GM19023 (cell line): Measurements from ENCODE around the gene GLB1L.

Experiments used
- ATAC-seq: cut with Tn5 transposase; IDR thresholded peaks from one replicate; pipeline ENCODE4 v1.9.1; 2021; ENCODE audit warnings: mild to moderate bottlenecking, moderate library complexity; ENCODE audit not compliant: unreplicated experiment

GLB1L gene

DNA sequence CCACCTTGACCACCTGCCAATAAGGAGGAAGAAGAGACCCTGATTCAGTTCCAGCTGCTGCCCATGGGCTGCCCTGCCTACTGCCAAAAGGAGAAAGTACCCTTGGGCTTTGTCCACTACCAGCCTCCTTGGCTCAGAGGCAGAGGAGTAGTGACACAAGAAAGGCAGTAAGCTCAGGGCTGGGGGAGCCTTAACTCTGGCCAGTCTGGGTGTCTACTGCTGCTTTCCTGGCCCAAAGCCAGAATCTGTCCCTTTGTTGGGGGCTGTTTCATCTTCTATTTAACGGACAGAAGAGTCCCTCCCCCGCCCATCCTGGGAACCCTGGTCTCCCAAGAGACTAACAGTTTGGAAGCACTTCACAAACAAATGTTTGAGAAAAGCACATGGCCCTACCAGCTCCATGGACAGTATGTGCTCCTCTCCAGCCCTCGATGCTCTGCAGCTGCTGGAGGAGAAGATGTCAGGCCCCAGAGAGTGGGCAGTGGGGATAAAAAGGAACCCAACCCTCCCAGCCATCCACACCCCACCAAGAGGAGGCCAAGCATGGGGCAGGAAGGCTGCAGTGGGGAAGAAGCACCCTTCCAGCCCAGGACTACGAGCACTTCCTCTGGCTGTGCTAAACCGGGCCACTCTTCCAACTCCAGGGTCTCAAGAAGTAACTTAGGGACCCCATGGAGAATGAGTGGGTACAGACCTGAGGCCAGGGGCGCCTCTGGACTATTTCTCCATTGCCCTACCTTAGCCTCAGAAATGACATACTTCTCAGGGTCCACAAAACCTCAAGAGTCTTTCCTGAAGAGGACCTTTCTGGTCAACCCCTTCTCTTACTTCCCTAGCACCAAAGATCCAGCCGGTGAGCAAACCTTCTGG is 17.0 kb downstream of the GLB1L start:
- no peak for ATAC-seq

DNA sequence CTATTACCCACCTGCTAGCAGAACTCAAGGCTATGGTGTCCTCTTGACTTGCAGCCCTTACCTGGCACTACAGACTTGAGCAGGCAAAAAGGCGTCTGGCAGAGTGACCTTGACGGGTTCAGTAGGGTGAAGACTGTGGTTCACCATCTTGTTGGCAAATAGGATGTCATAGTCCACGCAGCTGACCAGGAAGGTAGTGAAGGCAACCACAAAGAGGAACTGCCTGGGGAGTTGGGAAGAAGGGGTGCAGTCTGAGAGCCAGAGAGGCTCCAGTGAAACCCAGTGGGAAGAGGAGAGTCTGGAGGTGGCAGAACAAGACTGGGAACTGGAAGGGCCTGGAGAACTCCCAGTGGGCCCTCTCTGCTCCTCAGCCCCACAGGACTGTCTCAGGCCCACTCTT is 19.9 kb downstream of the GLB1L start:
- no peak for ATAC-seq

GRCh38 chr2:219223831-219224610 is 21.2 kb downstream of the GLB1L start:
- ATAC-seq, result no peak

- no peak for ATAC-seq
Measured at GRCh38 chr2:219221957-219222518, 23.2 kb downstream of the GLB1L start.

DNA sequence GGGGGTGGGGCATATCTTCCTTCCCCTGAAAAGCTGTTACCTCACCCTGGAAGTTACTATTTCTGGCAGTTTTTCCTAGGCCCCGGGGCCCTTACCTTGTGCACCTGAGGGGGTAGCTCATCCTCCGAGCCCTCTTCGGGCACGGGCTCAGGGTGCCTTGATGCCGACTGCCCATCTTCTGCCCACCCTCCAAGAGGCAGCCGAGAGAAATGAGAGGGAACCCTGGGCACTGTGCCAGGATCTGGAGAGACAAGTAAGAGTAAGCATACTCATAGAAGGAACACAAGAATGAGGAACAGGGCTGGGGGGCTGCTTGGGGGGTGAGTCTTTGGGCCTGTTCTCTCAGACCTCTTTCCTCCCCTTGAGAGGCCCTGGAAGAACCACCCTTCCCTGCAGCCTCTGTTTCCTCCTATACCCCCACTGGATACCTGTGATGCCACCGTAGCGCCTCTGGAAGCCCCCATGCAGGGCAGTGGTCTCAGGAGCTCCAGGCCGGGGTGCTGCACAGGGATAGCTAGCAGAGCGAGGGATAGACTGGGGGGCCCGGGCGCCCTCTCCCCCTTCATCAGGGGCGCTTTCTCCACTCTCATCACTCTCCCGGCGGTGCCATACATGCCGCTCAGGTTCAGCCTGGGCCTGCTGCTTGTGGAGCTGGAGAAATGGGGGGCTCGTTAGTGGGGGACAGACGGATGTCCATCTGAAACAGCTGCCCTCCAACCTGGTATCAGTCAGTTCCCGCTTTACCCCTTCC is 24.4 kb downstream of the GLB1L start:
- ATAC-seq, result no peak

GRCh38 chr2:219219784-219220532 is 25.3 kb downstream of the GLB1L start:
- no peak for ATAC-seq

DNA sequence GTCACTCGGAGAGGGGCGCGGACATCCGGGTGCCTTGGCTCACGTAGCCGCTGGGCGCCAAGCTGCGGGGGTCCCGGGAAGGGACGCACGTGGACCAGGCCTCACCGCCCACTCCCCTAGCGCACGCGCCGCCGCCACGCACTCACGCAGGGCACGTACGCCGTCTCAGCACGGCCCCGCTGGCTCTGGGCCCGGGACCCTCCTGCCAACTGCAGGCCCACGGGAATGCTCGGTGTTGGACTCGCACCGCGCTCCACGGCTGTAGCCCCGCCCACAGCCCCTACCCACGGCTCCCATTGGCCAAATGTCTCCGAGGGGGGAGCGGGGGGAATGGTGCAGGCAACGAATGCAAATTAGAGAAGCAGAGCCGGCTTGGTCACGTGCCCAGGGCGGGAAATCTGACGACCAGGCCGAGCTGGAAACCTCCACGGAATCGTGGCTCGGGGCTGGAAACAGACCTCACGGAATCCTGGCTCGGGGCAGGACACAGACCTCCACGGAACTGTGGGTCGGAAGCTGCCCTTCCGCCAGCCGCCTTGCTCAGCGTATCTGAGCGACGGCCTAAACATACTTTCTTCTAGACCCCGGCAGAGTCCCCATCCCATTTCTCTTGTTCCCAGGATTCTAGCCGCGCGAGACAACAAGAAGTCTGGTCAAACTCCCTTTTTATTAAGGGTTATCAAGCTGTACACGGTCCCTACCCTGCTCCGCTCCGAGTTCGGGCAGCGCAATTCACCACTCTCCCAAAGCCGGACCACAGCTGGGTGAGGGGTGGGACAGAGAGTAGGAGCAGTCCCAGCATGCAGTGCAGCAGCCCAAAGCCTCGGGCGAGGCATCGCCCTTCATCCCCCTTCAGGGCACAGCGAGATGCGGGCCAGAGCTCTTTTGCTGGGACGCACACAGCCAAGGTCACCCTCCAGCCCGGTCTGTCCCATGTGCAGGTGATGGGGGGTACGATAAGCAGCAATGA is 26.2 kb downstream of the GLB1L start, which contains the start of gene ABCB6:
ABCB6 (minus strand) TSS at position 227 of the 970 bp plus-strand sequence. CDS start 285 bp downstream, outside the sequence.
- peak; percentile 78 for ATAC-seq

DNA sequence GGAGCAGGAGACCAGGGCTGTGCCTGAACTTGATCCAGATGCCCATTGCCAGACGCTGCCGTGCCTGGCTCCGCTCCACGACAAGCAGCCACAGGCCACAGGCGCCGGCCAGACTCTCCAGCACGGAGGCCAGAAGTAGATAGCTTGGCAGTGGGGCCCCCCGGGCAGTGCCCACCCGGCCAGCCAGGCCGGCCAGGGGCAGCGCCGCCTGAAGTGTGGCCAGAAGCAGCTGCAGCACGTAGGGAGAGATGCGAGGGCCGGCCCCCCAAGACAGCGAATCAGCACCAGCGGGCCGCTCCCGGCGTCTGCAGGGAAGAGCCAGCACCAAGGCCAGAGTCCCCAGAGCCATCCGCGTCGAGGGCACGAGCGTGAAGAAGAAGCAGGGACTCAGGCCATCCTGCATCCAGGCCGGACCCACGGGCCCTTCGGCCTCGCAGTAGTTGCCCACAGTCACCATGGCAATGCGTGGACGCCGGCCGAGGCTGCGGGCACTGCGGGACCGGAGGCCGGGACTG is 27.0 kb downstream of the GLB1L start:
- peak; percentile 34 for ATAC-seq

DNA sequence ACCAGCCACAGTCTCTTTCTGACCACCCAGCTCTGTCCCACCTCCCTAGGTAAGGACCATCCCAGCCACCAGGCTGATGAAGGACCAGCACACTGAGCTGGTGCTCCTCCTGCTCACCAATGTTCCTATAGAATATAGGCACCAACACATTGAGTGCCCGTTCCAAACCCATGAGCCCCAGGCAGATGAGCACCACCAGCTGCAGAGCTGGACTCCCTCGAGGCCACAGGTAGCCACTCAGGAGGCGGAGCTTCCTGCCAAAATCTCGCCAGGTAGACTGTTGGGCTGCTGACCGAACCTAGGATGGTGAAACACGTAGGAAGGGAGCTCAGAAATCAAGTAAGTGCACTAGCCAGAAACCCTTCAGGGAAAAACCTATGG is 28.7 kb downstream of the GLB1L start:
- ATAC-seq, result no peak

GRCh38 chr2:219215871-219216534 is 29.2 kb downstream of the GLB1L start:
- ATAC-seq, result no peak

- ATAC-seq, result no peak
Measured at GRCh38 chr2:219214786-219215185, 30.5 kb downstream of the GLB1L start.

DNA sequence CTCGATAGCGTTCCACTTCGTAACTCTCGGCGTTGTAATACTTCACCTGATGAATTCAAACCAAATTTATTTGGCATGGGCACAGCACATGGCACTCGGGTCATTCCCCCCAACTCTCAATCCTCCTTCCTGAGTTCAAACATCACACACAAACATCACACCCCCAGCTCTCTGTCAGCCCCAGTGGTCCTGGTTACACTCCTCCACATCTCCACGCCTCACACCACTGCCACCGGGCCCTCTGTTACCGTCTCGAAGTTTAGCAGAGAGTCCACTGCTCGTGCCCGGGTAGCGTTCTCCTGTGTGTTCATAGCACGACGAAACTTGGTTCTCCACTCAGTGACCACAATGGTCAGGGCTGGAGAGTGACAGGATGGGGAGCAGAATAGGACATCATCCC is 31.1 kb downstream of the GLB1L start:
- ATAC-seq, result no peak

DNA sequence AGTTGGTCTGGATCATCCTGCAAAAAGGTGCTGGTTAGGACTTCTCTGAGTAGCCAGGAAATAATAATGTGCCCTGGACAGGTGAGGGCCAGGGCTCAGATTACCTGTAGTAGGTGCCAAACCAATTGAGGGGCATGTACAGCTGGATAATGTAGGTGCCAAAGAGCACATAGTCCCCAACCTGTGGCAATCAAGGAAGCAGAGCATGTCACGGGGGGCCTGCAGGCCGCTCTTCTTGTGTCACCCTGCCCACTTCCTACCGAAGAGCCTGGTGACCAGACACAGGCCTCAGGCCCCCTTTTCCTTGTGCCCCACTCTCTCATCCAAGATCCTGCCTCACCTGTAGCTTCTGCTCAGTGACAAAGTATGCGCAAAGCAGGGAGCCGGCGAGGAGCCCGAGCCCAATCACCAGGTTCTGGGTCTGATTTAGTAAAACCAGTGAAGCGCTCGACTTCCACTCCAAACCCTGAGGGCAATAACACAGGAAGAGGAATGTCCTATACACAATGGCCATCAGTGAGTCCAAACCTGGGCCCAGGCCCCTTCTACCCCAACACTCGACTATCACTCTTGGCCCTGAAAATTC is 31.7 kb downstream of the GLB1L start:
- ATAC-seq, result no peak

- no peak for ATAC-seq
Measured at GRCh38 chr2:219213026-219213415, 32.2 kb downstream of the GLB1L start.

DNA sequence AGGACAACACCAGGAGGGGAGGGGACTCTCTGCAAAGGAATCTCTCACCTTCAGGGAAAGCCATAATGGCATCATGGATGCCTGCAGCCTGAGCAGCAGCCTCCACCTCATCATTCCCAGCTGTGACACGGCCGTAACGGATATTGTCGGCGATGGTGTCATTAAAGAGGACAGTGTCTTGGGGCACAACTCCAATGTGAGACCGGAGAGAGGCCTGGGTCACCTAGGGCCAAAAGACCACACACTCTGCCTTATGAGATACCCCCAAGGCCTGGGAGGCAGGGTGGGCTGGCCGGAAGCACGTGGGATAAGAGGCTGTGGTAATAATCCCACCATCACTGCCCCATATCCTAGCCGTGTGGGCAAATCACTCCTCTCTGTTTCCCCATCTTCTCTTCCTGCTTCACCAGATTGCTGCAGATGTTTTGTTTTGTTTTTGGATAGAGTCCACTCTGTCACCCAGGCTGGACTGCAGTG is 34.3 kb downstream of the GLB1L start:
- ATAC-seq, result no peak

- no peak for ATAC-seq
Measured at GRCh38 chr2:219210196-219210885, 34.9 kb downstream of the GLB1L start.
